ENCODE measurements around the gene KIF20B.

DNA sequence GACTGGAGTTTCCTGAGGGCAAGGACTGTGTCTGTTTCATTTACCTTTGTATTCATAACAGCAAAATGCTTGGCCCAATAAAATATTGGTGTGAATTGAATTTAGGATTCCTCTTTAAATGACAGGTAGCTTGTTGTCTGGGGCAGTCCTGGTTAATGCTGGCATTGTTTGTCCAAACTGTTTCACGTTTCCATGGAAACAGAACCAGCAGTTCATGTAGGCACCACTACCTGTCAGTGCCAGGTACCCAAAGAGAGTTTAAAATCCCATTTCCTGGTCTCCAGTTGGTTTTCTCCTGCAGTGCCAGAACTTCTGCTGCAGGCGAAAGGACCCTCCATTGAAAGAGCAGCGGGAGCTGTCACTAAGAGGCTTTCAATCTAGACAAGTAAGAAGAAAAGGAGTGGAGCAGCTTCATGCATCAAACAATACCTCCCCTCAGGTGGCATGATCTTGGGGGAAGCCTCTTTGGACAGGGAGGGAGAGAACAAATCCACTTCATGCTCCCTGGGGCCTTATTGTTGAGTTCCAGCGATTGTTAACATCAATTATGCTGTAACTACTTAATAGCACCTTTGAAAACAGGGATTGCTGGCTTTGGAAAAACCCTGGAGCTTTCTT, 109.6 kb downstream of the KIF20B start:
- TF ChIP-seq EZH2phosphoT487 (IDR thresholded peaks at IDR 0.05; ENCODE audit: borderline replicate concordance, low read depth, low read length), result no peak
- TF ChIP-seq, protein P1, sequence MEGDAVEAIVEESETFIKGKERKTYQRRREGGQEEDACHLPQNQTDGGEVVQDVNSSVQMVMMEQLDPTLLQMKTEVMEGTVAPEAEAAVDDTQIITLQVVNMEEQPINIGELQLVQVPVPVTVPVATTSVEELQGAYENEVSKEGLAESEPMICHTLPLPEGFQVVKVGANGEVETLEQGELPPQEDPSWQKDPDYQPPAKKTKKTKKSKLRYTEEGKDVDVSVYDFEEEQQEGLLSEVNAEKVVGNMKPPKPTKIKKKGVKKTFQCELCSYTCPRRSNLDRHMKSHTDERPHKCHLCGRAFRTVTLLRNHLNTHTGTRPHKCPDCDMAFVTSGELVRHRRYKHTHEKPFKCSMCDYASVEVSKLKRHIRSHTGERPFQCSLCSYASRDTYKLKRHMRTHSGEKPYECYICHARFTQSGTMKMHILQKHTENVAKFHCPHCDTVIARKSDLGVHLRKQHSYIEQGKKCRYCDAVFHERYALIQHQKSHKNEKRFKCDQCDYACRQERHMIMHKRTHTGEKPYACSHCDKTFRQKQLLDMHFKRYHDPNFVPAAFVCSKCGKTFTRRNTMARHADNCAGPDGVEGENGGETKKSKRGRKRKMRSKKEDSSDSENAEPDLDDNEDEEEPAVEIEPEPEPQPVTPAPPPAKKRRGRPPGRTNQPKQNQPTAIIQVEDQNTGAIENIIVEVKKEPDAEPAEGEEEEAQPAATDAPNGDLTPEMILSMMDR (conservative IDR thresholded peaks at IDR 0.05; ENCODE audit: low read length), result no peak

Data from OCI-LY7 (cell line).